Neuronal stem cell (in vitro differentiated cells): ENCODE results near the gene TMEM47.

ENCODE experiments used
- DNase-seq: peaks from one replicate; pipeline ENCODE4 v3.0.0-alpha.2; 2013; ENCODE audit warnings: low spot score
- H2AFZ ChIP-seq: one replicate; pipeline ENCODE4 v1.6.1; 2013; ENCODE audit warnings: mild to moderate bottlenecking, low read length, inconsistent platforms
- H2AK5ac ChIP-seq: 2 replicates; pipeline ENCODE4 v1.6.1; 2013; ENCODE audit warnings: low read depth, mild to moderate bottlenecking, inconsistent platforms, low read length, moderate library complexity, mixed read lengths
- H2BK120ac ChIP-seq: 2 replicates; pipeline ENCODE4 v1.6.1; 2013; ENCODE audit warnings: low read depth, mild to moderate bottlenecking, inconsistent platforms, low read length, moderate library complexity, mixed read lengths
- H2BK12ac ChIP-seq: one replicate; pipeline ENCODE4 v1.6.1; 2013; ENCODE audit warnings: low read length, inconsistent platforms
- H2BK15ac ChIP-seq: 2 replicates; pipeline ENCODE4 v1.6.1; 2013; ENCODE audit warnings: mild to moderate bottlenecking, low read length, inconsistent platforms, mixed read lengths
- H2BK5ac ChIP-seq: one replicate; pipeline ENCODE4 v1.6.1; 2013; ENCODE audit warnings: inconsistent platforms, mild to moderate bottlenecking, low read length, moderate library complexity
- H3K14ac ChIP-seq: one replicate; pipeline ENCODE4 v1.6.1; 2013; ENCODE audit warnings: low read length, inconsistent platforms
- H3K18ac ChIP-seq: 2 replicates; pipeline ENCODE4 v1.6.1; 2013; ENCODE audit warnings: low read length, inconsistent platforms
- H3K23ac ChIP-seq: 2 replicates; pipeline ENCODE4 v1.6.1; 2013; ENCODE audit warnings: low read depth, mild to moderate bottlenecking, mixed read lengths, low read length, inconsistent platforms; ENCODE audit not compliant: poor library complexity
- H3K27ac ChIP-seq: replicated peaks from 3 replicates; pipeline ENCODE4 v1.5.1; 2013; ENCODE audit warnings: low read length, inconsistent platforms
- H3K27me3 ChIP-seq, 3 experiments: 2 replicates each; pipeline ENCODE4 v1.6.1; 2013; ENCODE audit warnings: low read length in 3 of 3, mild to moderate bottlenecking in 2 of 3, inconsistent platforms in 1 of 3, low read depth in 1 of 3, mixed read lengths in 1 of 3, moderate library complexity in 1 of 3; ENCODE audit not compliant: control insufficient read depth in 3 of 3, insufficient read depth in 3 of 3
- H3K36me3 ChIP-seq, 2 donors: replicated peaks in 1 of 2; 2 replicates each; pipeline ENCODE4 v1.6.1; 2013; ENCODE audit warnings: low read length in 2 of 2; ENCODE audit not compliant: control insufficient read depth in 2 of 2, insufficient read depth in 2 of 2
- H3K4ac ChIP-seq: 2 replicates; pipeline ENCODE4 v1.6.1; 2013; ENCODE audit warnings: inconsistent platforms, mild to moderate bottlenecking, low read length, moderate library complexity
- H3K4me1 ChIP-seq, 2 donors: 1 replicate in 1 of 2; 2 replicates in 1 of 2; pipeline ENCODE4 v1.6.1; 2013; ENCODE audit warnings: low read length in 2 of 2, low read depth in 1 of 2; ENCODE audit not compliant: control insufficient read depth in 2 of 2, insufficient read depth in 1 of 2
- H3K4me2 ChIP-seq: one replicate; pipeline ENCODE4 v1.6.1; 2013; ENCODE audit warnings: mild to moderate bottlenecking, low read length, inconsistent platforms; ENCODE audit not compliant: insufficient read depth, poor library complexity, severe bottlenecking
- H3K4me3 ChIP-seq, 2 donors: 2 replicates each; pipeline ENCODE4 v1.5.1; 2013; ENCODE audit warnings: low read length in 2 of 2, mild to moderate bottlenecking in 2 of 2, inconsistent platforms in 1 of 2, moderate library complexity in 1 of 2
- H3K79me1 ChIP-seq: one replicate; pipeline ENCODE4 v1.6.1; 2013; ENCODE audit warnings: low read depth, mild to moderate bottlenecking, inconsistent platforms, low read length, moderate library complexity
- H3K9ac ChIP-seq: one replicate; pipeline ENCODE4 v1.6.1; 2013; ENCODE audit warnings: mild to moderate bottlenecking, low read depth, low read length, inconsistent platforms; ENCODE audit not compliant: poor library complexity
- H3K9me3 ChIP-seq, 2 donors: replicated peaks in 1 of 2; 2 replicates each; pipeline versions ENCODE3 to v1.6.1; 2013; ENCODE audit warnings: low read length in 2 of 2, mild to moderate bottlenecking in 2 of 2, inconsistent platforms in 1 of 2, low read depth in 1 of 2, mixed read lengths in 1 of 2, moderate library complexity in 1 of 2; ENCODE audit not compliant: control insufficient read depth in 2 of 2, insufficient read depth in 1 of 2
- H4K8ac ChIP-seq: one replicate; pipeline ENCODE4 v1.6.1; 2013; ENCODE audit warnings: low read depth, mild to moderate bottlenecking, inconsistent platforms, low read length, moderate library complexity
- H4K91ac ChIP-seq: one replicate; pipeline ENCODE4 v1.6.1; 2013; ENCODE audit warnings: low read length, low read depth, mild to moderate bottlenecking, inconsistent platforms; ENCODE audit not compliant: poor library complexity
- WGBS, 2 donors: extraction: QIAGEN DNeasy Blood & Tissue Kit; methylation state at CpG; one replicate each; pipeline ENCODE4 v1.1.7; 2013; ENCODE audit warnings: missing lambda C conversion rate in 2 of 2, mixed read lengths in 1 of 2; ENCODE audit not compliant: insufficient read length in 2 of 2, insufficient replicate concordance in 1 of 2; ENCODE audit errors: extremely low coverage in 2 of 2; 5-methylcytosine and 5-hydroxymethylcytosine counted together

TMEM47 gene

GRCh38 chrX:34632384-34632783, 24.7 kb downstream of the TMEM47 start:
- Histone ChIP-seq H4K91ac (no peak overlapping the region), H4K8ac (no peak overlapping the region), H3K4me2 (no peak overlapping the region), H2AK5ac (no peak overlapping the region), H3K23ac (no peak overlapping the region), H2BK15ac (no peak overlapping the region), H3K18ac (no peak overlapping the region), H3K79me1 (peaks cover 1% of the 10 kb centered on the region), H2BK120ac (no peak overlapping the region), H3K4me1 (no peaks in the 10 kb centered on the region), H3K36me3 (peaks cover 0 to 83% of the 10 kb centered on the region in 2 donors), H3K9ac (no peak overlapping the region), H3K27me3 (no peaks in the 10 kb centered on the region), H3K14ac (no peak overlapping the region), H3K4me3 (no peak overlapping the region), H2AFZ (no peak overlapping the region), H3K4ac (no peak overlapping the region), H2BK5ac (no peak overlapping the region), H3K9me3 (no peaks in the 10 kb centered on the region), H3K27ac (no peak overlapping the region), H2BK12ac (no peak overlapping the region)
- DNase-seq = no peak
- no CpG with 5 or more reads among the region's 3 CpGs for WGBS, 2 donors

- WGBS, 2 donors = no CpG with 5 or more reads among the region's 3 CpGs
- DNase-seq = no peak
- Histone ChIP-seq H3K27ac (no peak overlapping the region), H3K14ac (no peak overlapping the region), H2BK15ac (no peak overlapping the region), H2BK120ac (no peak overlapping the region), H3K18ac (no peak overlapping the region), H3K4me2 (no peak overlapping the region), H3K9me3 (no peaks in the 10 kb centered on the region), H4K91ac (no peak overlapping the region), H3K4ac (no peak overlapping the region), H3K36me3 (peaks cover 0 to 83% of the 10 kb centered on the region in 2 donors), H3K27me3 (no peaks in the 10 kb centered on the region), H2BK5ac (no peak overlapping the region), H3K4me1 (no peaks in the 10 kb centered on the region), H3K9ac (no peak overlapping the region), H3K79me1 (peaks cover 1% of the 10 kb centered on the region), H2AK5ac (no peak overlapping the region), H3K4me3 (no peak overlapping the region), H2AFZ (no peak overlapping the region), H2BK12ac (no peak overlapping the region), H3K23ac (no peak overlapping the region), H4K8ac (no peak overlapping the region)
Measured at GRCh38 chrX:34631479-34632220, 25.4 kb downstream of the TMEM47 start.

GRCh38 chrX:34629572-34629971, 27.5 kb downstream of the TMEM47 start:
- Histone ChIP-seq H2BK12ac (no peak overlapping the region), H3K79me1 (peaks cover 1% of the 10 kb centered on the region)
- DNase-seq = no peak

DNA sequence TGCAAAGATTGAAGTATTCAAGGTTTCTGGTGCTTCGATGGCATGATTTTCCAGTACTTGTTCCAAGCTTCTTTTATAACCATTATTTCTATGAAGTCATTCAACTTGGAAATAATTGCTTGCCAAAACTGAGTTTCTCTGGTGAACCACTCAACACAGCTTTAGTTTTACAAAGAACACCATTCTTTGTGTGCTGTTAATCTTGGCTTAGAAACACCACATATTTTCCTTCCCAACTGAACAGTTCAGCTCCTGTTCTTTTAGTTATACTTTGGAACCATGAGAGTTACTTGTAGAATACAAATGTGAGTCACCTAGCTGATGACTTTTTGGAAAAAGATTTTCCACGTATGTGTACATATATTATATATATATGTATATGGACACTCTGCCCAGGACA, 32.7 kb downstream of the TMEM47 start:
- WGBS, 2 donors = no CpG with 5 or more reads among the region's 2 CpGs

More at GRCh38 chrX:34629572-34629971, 27.5 kb downstream of the TMEM47 start:
- H3K27ac ChIP-seq = no peak overlapping the region
- WGBS, 2 donors = no CpG with 5 or more reads among the region's 3 CpGs
- no peaks in the 10 kb centered on the region for H3K9me3 ChIP-seq
- no peak overlapping the region for H2BK5ac ChIP-seq
- no peak overlapping the region for H3K23ac ChIP-seq
- no peak overlapping the region for H2BK120ac ChIP-seq
- H4K8ac ChIP-seq = no peak overlapping the region
- no peak overlapping the region for H3K4me2 ChIP-seq
- no peak overlapping the region for H3K4ac ChIP-seq
- H3K4me1 ChIP-seq = no peaks in the 10 kb centered on the region
- H4K91ac ChIP-seq = no peak overlapping the region
- no peak overlapping the region for H2BK15ac ChIP-seq
- H3K36me3 ChIP-seq = peaks cover 0 to 65% of the 10 kb centered on the region in 2 donors
- no peak overlapping the region for H2AFZ ChIP-seq
- no peaks in the 10 kb centered on the region for H3K27me3 ChIP-seq
- no peak overlapping the region for H3K4me3 ChIP-seq
- H3K14ac ChIP-seq = no peak overlapping the region
- H3K18ac ChIP-seq = no peak overlapping the region
- H2AK5ac ChIP-seq = no peak overlapping the region
- no peak overlapping the region for H3K9ac ChIP-seq

More for the DNA sequence above, 32.7 kb downstream of the TMEM47 start:
- Histone ChIP-seq H2BK15ac (no peak overlapping the region), H2BK120ac (no peak overlapping the region), H3K36me3 (peaks cover 0 to 24% of the 10 kb centered on the region in 2 donors), H4K8ac (no peak overlapping the region), H3K9me3 (no peaks in the 10 kb centered on the region), H3K18ac (no peak overlapping the region), H3K14ac (no peak overlapping the region), H3K4me1 (no peaks in the 10 kb centered on the region), H3K23ac (no peak overlapping the region), H2BK5ac (no peak overlapping the region), H4K91ac (no peak overlapping the region), H3K27ac (no peak overlapping the region), H3K4me3 (no peak overlapping the region), H3K4ac (no peak overlapping the region), H3K4me2 (no peak overlapping the region), H2BK12ac (no peak overlapping the region), H2AK5ac (no peak overlapping the region), H3K79me1 (no peaks in the 10 kb centered on the region), H2AFZ (no peak overlapping the region), H3K9ac (no peak overlapping the region), H3K27me3 (no peaks in the 10 kb centered on the region)
- DNase-seq = no peak
